Right cardiac atrium (tissue), 5 donors: ENCODE results near the gene PLA2G6. TPM values are rescaled to one million over a fixed set of nuclear protein-coding genes. Genes with fewer than 3 reads are reported as not detected.

Experiments
- ATAC-seq, 2 donors: fragments of 200-7000 bp; cut with Tn5 transposase; one replicate each; pipeline versions ENCODE4 v1.8.0 to v1.9.1; 2020; ENCODE audit warnings: moderate library complexity in 2 of 2, mild to moderate bottlenecking in 1 of 2
- DNase-seq, 3 donors: peaks; one replicate each; pipeline ENCODE4 v3.0.0-alpha.2; 2020
- H3K27ac ChIP-seq: one replicate; pipeline ENCODE4 v1.5.1; 2013; ENCODE audit warnings: mild to moderate bottlenecking, low read length, control low read depth, moderate library complexity
- H3K27me3 ChIP-seq: one replicate; pipeline ENCODE4 v1.6.1; 2013; ENCODE audit not compliant: control insufficient read depth, insufficient read depth
- H3K4me1 ChIP-seq: one replicate; pipeline ENCODE4 v1.6.1; 2013; ENCODE audit warnings: low read length; ENCODE audit not compliant: control insufficient read depth, insufficient read depth
- H3K4me3 ChIP-seq: one replicate; pipeline ENCODE4 v1.5.1; 2013; ENCODE audit warnings: low read length, control low read depth
- H3K9me3 ChIP-seq: one replicate; pipeline ENCODE4 v1.6.1; 2013; ENCODE audit warnings: low read length; ENCODE audit not compliant: control insufficient read depth
- WGBS: extraction: QIAGEN DNeasy Blood & Tissue Kit; methylation state at CpG from one replicate; pipeline ENCODE4 v1.1.7; 2013; 5-methylcytosine and 5-hydroxymethylcytosine counted together
- intact Hi-C, 4 donors: fragments of 100-400 bp; cut with DNase I; formaldehyde crosslinking; loops; one replicate each; pipeline versions ENCODE4 v1.11.0 to v1.14.0; 2022 to 2023
- long read RNA-seq, 4 donors: library from polyadenylated mRNA; unstranded; transcript quantifications; one replicate each; pipeline ENCODE4 v2.0.0, GENCODE V29; 2020 to 2021
- polyA plus RNA-seq: library from polyadenylated mRNA; stranded (reverse); fragments of 200-250 nt; gene quantifications from one replicate; pipeline ENCODE4 v1.2.3, GENCODE V29; 2013
- total RNA-seq, 4 donors: library from RNA; stranded (reverse); fragmentation: NEBNext Ultra II Directional; extraction: Animal tissue kit (Norgen Biotek cat#: 25700); gene quantifications; one replicate each; pipeline ENCODE4 v1.2.1, GENCODE V29; 2021
- donor health status: healthy with polysubstance abuse.
- donor health status: DM: no; HTN: yes; CAD: no.
- donor health status: DM: no; HTN: no; CAD: no.
- donor health status: DM: no; HTN: yes; CAD: no; lungs with severe emphysema.
- donor health status: DM: yes; HTN: yes; CAD: no.

PLA2G6 gene, protein sequence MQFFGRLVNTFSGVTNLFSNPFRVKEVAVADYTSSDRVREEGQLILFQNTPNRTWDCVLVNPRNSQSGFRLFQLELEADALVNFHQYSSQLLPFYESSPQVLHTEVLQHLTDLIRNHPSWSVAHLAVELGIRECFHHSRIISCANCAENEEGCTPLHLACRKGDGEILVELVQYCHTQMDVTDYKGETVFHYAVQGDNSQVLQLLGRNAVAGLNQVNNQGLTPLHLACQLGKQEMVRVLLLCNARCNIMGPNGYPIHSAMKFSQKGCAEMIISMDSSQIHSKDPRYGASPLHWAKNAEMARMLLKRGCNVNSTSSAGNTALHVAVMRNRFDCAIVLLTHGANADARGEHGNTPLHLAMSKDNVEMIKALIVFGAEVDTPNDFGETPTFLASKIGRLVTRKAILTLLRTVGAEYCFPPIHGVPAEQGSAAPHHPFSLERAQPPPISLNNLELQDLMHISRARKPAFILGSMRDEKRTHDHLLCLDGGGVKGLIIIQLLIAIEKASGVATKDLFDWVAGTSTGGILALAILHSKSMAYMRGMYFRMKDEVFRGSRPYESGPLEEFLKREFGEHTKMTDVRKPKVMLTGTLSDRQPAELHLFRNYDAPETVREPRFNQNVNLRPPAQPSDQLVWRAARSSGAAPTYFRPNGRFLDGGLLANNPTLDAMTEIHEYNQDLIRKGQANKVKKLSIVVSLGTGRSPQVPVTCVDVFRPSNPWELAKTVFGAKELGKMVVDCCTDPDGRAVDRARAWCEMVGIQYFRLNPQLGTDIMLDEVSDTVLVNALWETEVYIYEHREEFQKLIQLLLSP
- total RNA-seq (10 to 100 TPM; 16.0 to 25.2 (median 17.6) TPM), polyA plus RNA-seq (16.0 TPM)
- long read RNA-seq, donor 1, partial matches to known transcripts: 0 of 8 reads
- long read RNA-seq, donor 1, other reads (novel, unspliced or antisense): 4 of 8 reads
- long read RNA-seq, donor 2, partial matches to known transcripts: 2 of 10 reads
- long read RNA-seq, donor 2, other reads (novel, unspliced or antisense): 4 of 10 reads
- long read RNA-seq, donor 3, partial matches to known transcripts: 1 of 4 reads
- long read RNA-seq, donor 3, other reads (novel, unspliced or antisense): 2 of 4 reads
- long read RNA-seq, donor 4, partial matches to known transcripts: 2 of 11 reads
- long read RNA-seq, donor 4, other reads (novel, unspliced or antisense): 7 of 11 reads

DNA sequence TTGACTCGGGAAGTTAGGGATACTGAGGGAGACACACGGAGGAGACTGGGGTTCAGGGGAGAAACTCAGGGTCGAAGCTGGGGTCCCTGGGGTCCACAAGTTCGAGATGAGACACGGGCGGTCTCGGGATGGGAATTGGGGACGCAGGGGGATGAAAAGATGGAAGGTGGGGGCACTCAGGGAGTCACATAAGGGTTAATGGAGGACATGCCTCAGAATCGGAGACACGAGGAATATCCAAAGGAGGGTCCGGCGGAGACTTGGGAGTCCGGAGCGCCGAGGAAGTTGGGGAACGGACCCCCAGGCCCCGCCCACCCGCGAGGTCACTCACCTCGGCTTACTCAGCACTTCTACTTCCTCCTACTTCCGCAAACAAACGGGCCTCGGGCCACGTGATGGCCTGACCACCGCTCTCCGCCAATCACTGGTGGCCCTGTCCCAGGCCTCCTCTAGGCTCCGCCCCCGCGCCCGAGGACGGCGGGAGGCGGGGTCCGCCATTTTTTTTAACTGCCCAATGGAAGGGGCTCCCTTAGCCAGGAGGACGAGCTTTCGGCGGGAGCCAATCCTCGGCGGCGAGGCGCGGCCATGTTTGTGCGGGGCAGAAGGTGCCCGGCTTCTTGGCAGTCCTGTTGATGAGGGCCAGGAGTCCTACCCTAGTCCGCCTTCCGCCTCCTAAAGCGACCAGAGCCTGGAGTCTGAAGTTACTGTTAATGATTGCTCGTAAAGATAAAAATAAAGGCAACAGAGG, at the start of gene PLA2G6:
Gene PLA2G6 (minus strand): TSS at position 378 of the 748 bp plus-strand sequence. CDS start 12,404 bp downstream, outside the sequence.
- peak within 1 kb of the TSS; percentile 70 for H3K4me3 ChIP-seq
- WGBS: under 1% methylated on average over 48 of the region's 48 CpGs
- peaks cover 8% of the 10 kb centered on the region for H3K4me1 ChIP-seq
- peak; percentile 99 to 100 (median 99) for DNase-seq
- peak within 1 kb of the TSS; percentile 93 for H3K27ac ChIP-seq
- no peaks in the 10 kb centered on the region for H3K27me3 ChIP-seq
- ATAC-seq: peak; percentile 96 to 97
- H3K9me3 ChIP-seq: no peaks in the 10 kb centered on the region
- intact Hi-C loops: no loop called here

DNA sequence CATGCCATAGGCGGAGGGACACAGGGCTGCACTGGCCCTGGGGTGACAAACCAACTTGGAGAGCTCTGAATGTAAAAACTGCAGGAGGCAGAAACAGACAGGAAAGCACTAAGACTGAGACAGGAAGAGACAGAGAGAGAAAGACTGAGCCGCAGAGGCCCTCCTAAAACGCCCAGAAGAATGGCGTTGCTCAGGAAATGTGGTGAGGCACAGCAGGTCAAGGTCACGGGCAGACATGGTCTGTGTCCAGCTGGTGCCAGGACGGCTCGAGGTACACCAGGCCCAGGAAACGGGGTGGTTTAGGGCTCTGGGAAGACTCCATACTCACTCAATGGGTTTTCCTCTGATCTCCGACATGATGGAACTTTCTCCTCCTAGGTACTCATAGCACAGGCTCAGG, 49.3 kb upstream of the PLA2G6 start:
- no peak for DNase-seq
- Histone ChIP-seq H3K27me3 (no peaks in the 10 kb centered on the region), H3K4me1 (peaks cover 3% of the 10 kb centered on the region), H3K9me3 (no peaks in the 10 kb centered on the region), H3K4me3 (no peak overlapping the region), H3K27ac (no peak overlapping the region)
- ATAC-seq: no peak
- 77% methylated on average over 9 of the region's 9 CpGs for WGBS
- intact Hi-C loops: loop anchor here in 1 of 4 donors (10.0 kb wide), 1 partner anchor 116 kb away; the partner anchor contains the start of gene BAIAP2L2

DNA sequence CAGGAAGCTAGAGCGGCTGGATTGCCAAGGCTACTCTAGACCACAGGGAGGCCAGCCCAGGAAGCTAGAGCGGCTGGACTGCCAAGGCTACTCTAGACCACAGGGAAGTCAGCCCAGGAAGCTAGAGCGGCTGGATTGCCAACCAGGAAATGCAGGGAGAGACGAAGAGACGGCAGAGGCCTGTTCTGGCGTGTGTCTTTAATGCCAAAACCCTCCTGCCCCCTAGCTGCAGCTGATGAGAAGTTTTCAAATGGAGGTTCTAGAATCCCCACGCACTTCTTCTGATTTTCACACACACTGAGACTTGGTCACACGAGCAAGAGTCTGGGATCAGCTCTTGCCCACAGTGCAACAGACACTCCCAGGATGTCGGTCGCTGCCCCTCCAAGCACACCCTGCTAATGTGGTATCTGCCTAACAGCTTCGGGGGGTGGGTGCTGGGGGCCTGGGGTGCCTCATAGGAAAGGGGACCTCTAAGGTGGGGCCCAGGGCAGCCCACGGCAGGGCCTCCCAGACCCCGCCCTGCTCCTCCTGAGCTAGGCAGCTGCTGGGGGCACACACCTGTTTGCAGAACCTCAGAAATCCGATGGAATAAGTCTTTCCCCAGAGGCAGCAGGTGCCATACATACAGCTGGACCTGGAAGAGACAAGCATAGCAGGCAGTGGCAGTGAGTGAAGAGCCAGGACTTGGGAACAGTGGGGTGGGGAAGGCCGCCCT, 48.6 kb upstream of the PLA2G6 start:
- peak in 1 of 2 donors; percentile 28 for ATAC-seq
- Histone ChIP-seq H3K4me3 (no peak overlapping the region), H3K27ac (no peak overlapping the region), H3K4me1 (peaks cover 3% of the 10 kb centered on the region), H3K9me3 (no peaks in the 10 kb centered on the region), H3K27me3 (no peaks in the 10 kb centered on the region)
- 64% methylated on average over 15 of the region's 15 CpGs for WGBS
- DNase-seq: peak in 1 of 3 donors; percentile 87
- intact Hi-C loops: loop anchor here in 1 of 4 donors (10.0 kb wide), 1 partner anchor 115 kb away; the partner anchor contains the start of gene BAIAP2L2

DNA sequence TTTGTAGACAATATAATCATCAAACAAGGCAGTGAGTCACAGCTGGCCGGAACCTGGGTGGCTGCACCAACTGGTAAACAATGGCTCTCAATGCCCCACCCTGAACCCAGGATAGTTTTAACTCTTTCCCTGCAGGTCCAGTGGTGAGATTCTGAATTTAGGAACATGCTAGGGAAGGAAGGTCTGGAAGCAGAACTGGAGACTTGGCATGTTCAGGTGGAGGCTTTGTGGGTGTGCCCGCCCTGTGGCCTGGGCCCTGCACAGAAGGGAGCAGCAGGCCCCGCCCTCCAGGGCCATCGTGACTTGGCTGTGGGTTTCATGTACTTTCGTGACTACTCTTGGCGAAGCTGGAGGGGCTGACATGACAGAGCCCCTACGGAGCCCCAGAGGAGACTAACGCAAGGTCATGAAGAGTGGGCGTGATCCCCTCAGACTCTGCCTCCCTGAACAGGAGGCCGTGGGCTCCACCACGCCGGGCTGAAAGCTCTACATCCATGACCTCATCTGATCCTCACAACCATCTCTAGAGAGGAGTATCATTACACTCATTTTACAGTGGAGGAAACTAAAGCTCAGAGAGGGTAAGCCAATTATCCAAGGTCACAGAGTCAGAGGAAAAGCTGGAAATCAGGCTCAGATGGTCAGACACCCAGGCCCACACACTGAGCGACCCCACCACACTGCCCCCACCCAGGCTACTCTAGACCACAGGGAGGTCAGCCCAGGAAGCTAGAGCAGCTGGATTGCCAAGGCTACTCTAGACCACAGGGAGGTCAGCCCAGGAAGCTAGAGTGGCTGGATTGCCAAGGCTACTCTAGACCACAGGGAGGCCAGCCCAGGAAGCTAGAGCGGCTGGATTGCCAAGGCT, 47.5 kb upstream of the PLA2G6 start:
- Histone ChIP-seq H3K27me3 (no peaks in the 10 kb centered on the region), H3K9me3 (no peaks in the 10 kb centered on the region), H3K4me1 (peaks cover 3% of the 10 kb centered on the region), H3K4me3 (no peak overlapping the region), H3K27ac (peak overlapping the region; percentile 71)
- intact Hi-C loops: loop anchor here in 1 of 4 donors (10.0 kb wide), 1 partner anchor 64 kb away; no protein-coding TSS in a partner anchor
- 60% methylated on average over 13 of the region's 14 CpGs for WGBS
- ATAC-seq (peak; percentile 47 to 71), DNase-seq (peak; percentile 62 to 87 (median 72))

DNA sequence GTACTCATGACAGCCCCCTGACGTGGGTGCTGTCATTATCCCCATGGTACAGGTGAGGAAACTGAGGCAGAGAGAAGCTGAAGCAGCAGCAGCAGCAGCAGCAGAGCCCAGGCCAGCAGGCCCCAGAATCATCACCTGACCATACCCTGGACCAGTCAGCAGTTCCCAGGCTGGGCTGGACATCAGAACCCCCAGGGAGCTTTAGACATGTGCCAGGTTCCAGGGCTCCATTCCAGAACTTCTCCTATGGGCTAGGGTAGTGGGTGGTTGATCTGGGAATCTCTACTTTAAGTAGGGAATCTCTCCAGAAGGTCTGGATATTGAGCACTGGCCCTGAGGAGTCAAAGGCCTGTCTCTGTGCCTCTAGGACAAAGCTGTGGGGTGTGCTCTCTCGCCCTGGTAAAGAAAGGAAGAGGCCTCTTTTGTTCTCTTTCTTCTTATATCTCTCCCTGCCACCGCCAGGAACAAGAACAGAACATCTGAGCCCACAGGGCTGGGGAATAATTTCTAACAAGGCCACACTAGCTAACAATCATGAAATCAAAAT, 46.8 kb upstream of the PLA2G6 start:
- intact Hi-C loops: loop anchor here in 1 of 4 donors (10.0 kb wide), 1 partner anchor 64 kb away; no protein-coding TSS in a partner anchor
- Histone ChIP-seq H3K9me3 (no peaks in the 10 kb centered on the region), H3K27me3 (no peaks in the 10 kb centered on the region), H3K4me1 (peaks cover 1% of the 10 kb centered on the region), H3K4me3 (no peak overlapping the region), H3K27ac (peak overlapping the region; percentile 50)
- DNase-seq (no peak), ATAC-seq (peak in 1 of 2 donors; percentile 5)
- WGBS: 63% methylated on average over 3 of the region's 3 CpGs

DNA sequence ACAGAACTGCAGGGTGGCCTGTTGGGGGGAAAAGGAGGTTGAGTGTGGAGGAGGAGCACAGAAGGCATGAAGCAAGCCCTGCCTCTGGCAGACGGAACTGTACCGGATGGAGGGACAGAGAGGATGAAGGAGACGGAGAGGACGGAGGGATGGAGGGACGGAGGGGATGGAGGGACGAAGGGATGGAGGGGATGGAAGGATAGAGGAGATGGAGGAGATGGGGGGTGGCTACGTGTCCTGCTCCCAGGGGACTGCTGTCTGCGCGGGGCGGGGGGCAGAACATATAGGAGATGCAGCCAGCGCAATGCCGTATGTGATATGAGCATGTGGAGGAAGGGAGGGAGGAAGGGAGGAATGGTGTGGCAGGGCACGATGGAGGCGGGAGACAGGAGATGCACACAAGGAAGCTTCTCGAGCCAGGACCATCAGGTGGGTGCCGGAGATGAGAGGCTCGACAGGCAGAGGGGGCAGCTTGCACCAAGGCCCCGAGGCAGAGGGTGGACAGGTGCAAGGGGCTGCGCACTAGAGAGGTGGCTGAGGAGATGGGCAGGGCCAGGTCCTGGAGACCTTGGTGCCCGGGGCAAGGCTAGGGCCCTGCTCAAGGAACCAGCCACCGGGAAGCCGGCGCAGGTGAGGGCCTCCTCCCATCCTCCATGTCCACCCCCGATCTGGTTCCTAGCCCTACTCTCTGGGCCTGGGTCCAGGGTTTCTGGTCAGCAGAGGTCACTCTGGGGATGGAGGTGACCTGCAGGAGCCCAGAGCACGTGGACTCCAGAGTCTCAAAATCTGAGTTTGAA, 45.4 kb upstream of the PLA2G6 start:
- Histone ChIP-seq H3K27ac (no peak overlapping the region), H3K4me1 (no peaks in the 10 kb centered on the region), H3K27me3 (no peaks in the 10 kb centered on the region), H3K4me3 (no peak overlapping the region), H3K9me3 (no peaks in the 10 kb centered on the region)
- intact Hi-C loops: loop anchor here in 1 of 4 donors (10.0 kb wide), 1 partner anchor 62 kb away; no protein-coding TSS in a partner anchor
- DNase-seq: no peak
- WGBS: 91% methylated on average over 25 of the region's 25 CpGs
- no peak for ATAC-seq

DNA sequence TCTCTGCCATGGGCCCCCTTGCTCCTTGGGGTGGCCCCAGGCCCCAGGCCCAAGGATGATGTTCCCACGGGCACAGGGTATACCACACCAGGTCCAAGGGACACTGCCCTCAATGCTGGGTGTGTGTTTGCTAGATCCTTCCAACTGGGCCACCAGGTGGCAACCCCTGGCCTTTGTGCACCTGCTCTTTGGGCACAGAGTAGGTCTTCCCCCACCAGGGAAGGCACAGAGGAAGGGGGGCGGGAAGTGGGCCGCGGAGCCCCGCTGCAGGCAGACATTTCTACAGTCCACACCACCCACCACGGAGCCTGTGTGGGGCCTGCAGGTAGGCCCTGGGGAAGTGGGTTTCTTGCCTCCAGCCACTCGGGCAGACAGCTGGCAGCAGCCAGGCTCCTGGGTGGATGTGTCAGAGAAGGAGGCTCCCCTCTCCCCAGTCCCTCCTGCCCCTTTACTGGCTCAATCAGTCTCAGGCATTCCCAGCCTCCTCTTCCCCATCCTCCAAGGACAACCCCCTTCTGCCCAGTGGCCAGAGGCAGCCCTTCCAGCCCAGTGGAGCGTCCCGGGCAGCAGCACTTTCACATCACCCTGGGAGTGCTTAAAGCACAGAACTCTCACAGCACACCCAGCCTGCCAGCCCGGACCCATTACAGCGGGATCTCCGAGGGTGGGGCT, 41.8 kb upstream of the PLA2G6 start:
- ATAC-seq: no peak
- no peak overlapping the region for H3K27ac ChIP-seq
- WGBS: 73% methylated on average over 12 of the region's 12 CpGs
- DNase-seq: no peak
- peaks cover 8% of the 10 kb centered on the region for H3K4me1 ChIP-seq
- H3K27me3 ChIP-seq: no peaks in the 10 kb centered on the region
- intact Hi-C loops: loop anchor here in 1 of 4 donors (10.0 kb wide), 1 partner anchor 59 kb away; no protein-coding TSS in a partner anchor
- H3K4me3 ChIP-seq: no peak overlapping the region
- no peaks in the 10 kb centered on the region for H3K9me3 ChIP-seq

DNA sequence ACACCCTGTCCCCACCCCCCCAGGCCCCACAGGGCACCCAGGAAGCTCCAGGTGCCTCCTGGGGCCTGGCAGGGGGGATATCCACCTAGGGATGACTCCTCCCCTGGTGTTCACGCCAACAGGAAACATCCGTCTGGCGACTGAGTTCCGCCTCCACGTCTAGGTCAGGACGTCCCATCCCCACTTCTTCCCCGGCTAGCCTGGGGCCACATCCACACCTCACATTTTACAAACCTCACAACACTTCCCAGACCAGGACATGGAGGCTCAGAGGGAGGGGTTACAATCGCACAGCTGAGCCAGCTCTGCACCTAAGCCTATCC, 41.1 kb upstream of the PLA2G6 start:
- no peaks in the 10 kb centered on the region for H3K27me3 ChIP-seq
- no peak overlapping the region for H3K27ac ChIP-seq
- ATAC-seq: no peak
- H3K4me3 ChIP-seq: no peak overlapping the region
- WGBS: 63% methylated on average over 8 of the region's 8 CpGs
- H3K9me3 ChIP-seq: no peaks in the 10 kb centered on the region
- intact Hi-C loops: loop anchor here in 1 of 4 donors (10.0 kb wide), 1 partner anchor 58 kb away; no protein-coding TSS in a partner anchor
- no peak for DNase-seq
- H3K4me1 ChIP-seq: peaks cover 10% of the 10 kb centered on the region
